ENCODE measurements around the gene SCYGR8.

Gene SCYGR8

DNA sequence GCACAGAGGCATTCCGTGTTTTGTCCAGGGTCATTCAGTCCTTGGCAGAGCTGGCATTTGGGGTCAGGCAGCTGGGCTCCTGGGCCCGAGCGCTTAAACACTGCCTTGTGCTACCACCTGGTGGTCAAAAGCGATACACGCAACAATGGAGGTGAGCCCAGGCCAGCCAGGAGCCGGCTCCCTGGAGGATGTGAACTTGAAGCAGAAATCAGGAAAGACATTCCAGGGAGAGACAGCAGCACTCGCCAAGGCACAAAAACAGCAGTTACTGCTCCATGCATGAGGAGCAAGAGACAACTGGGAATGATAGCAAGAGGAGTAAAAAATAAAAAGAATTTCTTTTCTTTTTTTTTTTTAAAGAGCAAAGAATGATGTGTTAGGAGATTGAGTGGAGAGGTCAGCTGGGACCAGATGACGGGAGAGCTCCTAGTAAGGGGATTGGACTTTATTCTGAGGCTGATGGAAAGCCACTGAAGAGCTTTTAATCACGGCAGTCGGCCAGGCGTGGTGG, 20.7 kb downstream of the SCYGR8 start:
- TF ChIP-seq RAD21 (IDR thresholded peaks at IDR 0.05; ENCODE audit: low read depth) (peak; percentile 91), TCF12 (IDR thresholded peaks at IDR 0.05; ENCODE audit: low read depth) (no peak), FOXM1 (IDR thresholded peaks at IDR 0.05; ENCODE audit: borderline replicate concordance, low read depth) (no peak), TAF1 (IDR thresholded peaks at IDR 0.05; ENCODE audit: low read depth) (no peak), YY1 (IDR thresholded peaks at IDR 0.05; ENCODE audit: low read depth) (0 out of 2 replicates have a peak, but pooled peaks have one; percentile 57)

DNA sequence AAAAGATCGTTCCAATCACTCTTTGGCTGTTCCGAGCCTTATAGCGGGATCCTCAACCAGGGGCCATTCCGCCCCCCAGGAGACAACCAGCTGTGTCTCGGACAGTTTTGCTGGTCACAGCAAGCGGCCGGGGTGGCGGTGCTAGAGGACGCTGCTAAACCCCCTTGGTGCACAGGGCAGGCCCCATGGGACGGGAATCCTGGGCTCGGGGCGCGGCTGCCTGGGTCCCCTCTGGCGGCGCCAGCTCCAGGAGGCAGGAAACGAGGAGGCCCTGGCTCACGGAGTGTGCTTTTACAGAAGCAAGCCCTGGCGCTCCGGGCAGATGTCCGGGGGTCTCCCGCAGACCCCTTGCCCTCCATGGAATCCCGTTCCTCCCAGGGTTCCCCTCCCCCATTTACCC, 22.1 kb downstream of the SCYGR8 start:
- TF ChIP-seq, protein P1, sequence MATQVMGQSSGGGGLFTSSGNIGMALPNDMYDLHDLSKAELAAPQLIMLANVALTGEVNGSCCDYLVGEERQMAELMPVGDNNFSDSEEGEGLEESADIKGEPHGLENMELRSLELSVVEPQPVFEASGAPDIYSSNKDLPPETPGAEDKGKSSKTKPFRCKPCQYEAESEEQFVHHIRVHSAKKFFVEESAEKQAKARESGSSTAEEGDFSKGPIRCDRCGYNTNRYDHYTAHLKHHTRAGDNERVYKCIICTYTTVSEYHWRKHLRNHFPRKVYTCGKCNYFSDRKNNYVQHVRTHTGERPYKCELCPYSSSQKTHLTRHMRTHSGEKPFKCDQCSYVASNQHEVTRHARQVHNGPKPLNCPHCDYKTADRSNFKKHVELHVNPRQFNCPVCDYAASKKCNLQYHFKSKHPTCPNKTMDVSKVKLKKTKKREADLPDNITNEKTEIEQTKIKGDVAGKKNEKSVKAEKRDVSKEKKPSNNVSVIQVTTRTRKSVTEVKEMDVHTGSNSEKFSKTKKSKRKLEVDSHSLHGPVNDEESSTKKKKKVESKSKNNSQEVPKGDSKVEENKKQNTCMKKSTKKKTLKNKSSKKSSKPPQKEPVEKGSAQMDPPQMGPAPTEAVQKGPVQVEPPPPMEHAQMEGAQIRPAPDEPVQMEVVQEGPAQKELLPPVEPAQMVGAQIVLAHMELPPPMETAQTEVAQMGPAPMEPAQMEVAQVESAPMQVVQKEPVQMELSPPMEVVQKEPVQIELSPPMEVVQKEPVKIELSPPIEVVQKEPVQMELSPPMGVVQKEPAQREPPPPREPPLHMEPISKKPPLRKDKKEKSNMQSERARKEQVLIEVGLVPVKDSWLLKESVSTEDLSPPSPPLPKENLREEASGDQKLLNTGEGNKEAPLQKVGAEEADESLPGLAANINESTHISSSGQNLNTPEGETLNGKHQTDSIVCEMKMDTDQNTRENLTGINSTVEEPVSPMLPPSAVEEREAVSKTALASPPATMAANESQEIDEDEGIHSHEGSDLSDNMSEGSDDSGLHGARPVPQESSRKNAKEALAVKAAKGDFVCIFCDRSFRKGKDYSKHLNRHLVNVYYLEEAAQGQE (IDR thresholded peaks at IDR 0.05; ENCODE audit: low read depth), result no peak
- no peak for TF ChIP-seq FOXM1 (IDR thresholded peaks at IDR 0.05; ENCODE audit: borderline replicate concordance, low read depth)
- TF ChIP-seq TEAD4 (IDR thresholded peaks at IDR 0.05), result no peak
- no peak for TF ChIP-seq CEBPB (IDR thresholded peaks at IDR 0.05)
- no peak for TF ChIP-seq YY1 (IDR thresholded peaks at IDR 0.05; ENCODE audit: low read depth)
- no peak for TF ChIP-seq ZBTB7A (IDR thresholded peaks at IDR 0.05; ENCODE audit: low read depth)
- no peak for TF ChIP-seq NFIC (IDR thresholded peaks at IDR 0.05)
- TF ChIP-seq CREB1 (IDR thresholded peaks at IDR 0.05; ENCODE audit: low read depth), result no peak
- no peak for TF ChIP-seq RAD21 (IDR thresholded peaks at IDR 0.05; ENCODE audit: low read depth)
- TF ChIP-seq, protein P2, sequence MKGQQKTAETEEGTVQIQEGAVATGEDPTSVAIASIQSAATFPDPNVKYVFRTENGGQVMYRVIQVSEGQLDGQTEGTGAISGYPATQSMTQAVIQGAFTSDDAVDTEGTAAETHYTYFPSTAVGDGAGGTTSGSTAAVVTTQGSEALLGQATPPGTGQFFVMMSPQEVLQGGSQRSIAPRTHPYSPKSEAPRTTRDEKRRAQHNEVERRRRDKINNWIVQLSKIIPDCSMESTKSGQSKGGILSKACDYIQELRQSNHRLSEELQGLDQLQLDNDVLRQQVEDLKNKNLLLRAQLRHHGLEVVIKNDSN (IDR thresholded peaks at IDR 0.05), result no peak
- no peak for TF ChIP-seq TCF12 (IDR thresholded peaks at IDR 0.05; ENCODE audit: low read depth)
- TF ChIP-seq EGR1 (IDR thresholded peaks at IDR 0.05), result no peak
- no peak for TF ChIP-seq EP300 (IDR thresholded peaks at IDR 0.05; ENCODE audit: borderline replicate concordance)

DNA sequence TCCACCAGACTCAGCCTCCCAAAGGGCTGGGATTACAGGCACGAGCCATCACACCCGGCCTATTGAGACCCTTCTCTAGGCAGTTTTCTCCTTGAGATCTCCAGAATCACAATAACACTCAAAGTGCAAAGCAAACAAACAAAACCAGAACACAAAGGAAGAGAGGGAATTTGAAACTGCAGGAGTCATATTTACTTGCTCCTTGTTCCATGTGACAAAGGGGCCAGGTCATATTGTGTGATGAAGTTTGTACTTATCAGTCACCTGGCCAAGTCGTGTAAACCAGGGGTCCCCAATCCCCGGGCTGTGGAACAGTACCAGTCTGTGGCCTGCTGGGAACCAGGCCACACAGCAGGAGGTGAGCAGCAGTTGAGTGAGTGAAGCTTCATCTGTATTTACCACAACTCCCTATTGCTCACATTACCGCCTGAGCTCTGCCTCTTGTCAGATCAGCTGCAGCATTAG, 26.5 kb downstream of the SCYGR8 start:
- TF ChIP-seq ZBTB7A (IDR thresholded peaks at IDR 0.05; ENCODE audit: low read depth), result no peak
- TF ChIP-seq CEBPB (IDR thresholded peaks at IDR 0.05), result no peak
- TF ChIP-seq, protein P1 (IDR thresholded peaks at IDR 0.05; ENCODE audit: low read depth), result no peak
- no peak for TF ChIP-seq NFIC (IDR thresholded peaks at IDR 0.05)
- no peak for TF ChIP-seq YY1 (IDR thresholded peaks at IDR 0.05; ENCODE audit: low read depth)

DNA sequence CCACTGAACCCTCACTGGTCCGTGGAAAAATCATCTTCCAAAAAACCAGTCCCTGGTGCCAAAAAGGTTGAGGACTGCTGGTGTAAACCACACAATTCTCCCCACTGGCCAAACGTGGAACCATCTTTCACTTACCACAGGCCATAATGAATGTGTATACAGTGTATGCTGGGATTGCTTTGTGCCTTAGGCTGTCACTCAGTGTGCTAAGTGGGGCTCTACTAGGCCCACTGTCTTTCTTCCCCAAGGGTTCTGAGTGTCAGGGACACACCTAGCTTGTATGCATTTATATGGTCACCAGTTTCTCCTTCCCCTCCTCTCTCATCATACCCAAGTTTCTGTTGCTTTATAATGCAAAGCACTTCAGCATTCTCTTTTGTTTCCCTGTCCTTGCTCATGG, 27.2 kb downstream of the SCYGR8 start:
- TF ChIP-seq EGR1 (IDR thresholded peaks at IDR 0.05) (no peak), EP300 (IDR thresholded peaks at IDR 0.05; ENCODE audit: borderline replicate concordance) (no peak), CEBPB (IDR thresholded peaks at IDR 0.05) (no peak), TEAD4 (IDR thresholded peaks at IDR 0.05) (no peak), NFIC (IDR thresholded peaks at IDR 0.05) (no peak), FOXM1 (IDR thresholded peaks at IDR 0.05; ENCODE audit: borderline replicate concordance, low read depth) (no peak), RAD21 (IDR thresholded peaks at IDR 0.05; ENCODE audit: low read depth) (no peak), TAF1 (IDR thresholded peaks at IDR 0.05; ENCODE audit: low read depth) (no peak), YY1 (IDR thresholded peaks at IDR 0.05; ENCODE audit: low read depth) (no peak), ZBTB7A (IDR thresholded peaks at IDR 0.05; ENCODE audit: low read depth) (no peak), TCF12 (IDR thresholded peaks at IDR 0.05; ENCODE audit: low read depth) (no peak), CREB1 (IDR thresholded peaks at IDR 0.05; ENCODE audit: low read depth) (no peak)
- TF ChIP-seq, protein P1 (IDR thresholded peaks at IDR 0.05; ENCODE audit: low read depth), result no peak
- TF ChIP-seq, protein P2 (IDR thresholded peaks at IDR 0.05), result no peak
- TF ChIP-seq, protein P3, sequence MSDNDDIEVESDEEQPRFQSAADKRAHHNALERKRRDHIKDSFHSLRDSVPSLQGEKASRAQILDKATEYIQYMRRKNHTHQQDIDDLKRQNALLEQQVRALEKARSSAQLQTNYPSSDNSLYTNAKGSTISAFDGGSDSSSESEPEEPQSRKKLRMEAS (IDR thresholded peaks at IDR 0.05), result no peak

All from Ishikawa (cell line).